ENCODE measurements around the gene ADAMTS6. TPM values are rescaled to one million over a fixed set of nuclear protein-coding genes. Genes with fewer than 3 reads are reported as not detected.

Gene ADAMTS6
- total RNA-seq, 1 donor from 2014 or later: 16.7 TPM

- no peak for TF ChIP-seq CTCF (IDR thresholded peaks at IDR 0.05; ENCODE audit: unreplicated experiment)
- DNase-seq (ENCODE audit: low spot score): no peak
- no peak overlapping the region for H3K4me3 Mint-ChIP-seq (ENCODE audit: unreplicated experiment)
- no peaks in the 10 kb centered on the region for H3K9me3 Mint-ChIP-seq (ENCODE audit: unreplicated experiment)
- peaks cover 2% of the 10 kb centered on the region for H3K27me3 Mint-ChIP-seq (ENCODE audit: unreplicated experiment)
- H3K27ac Mint-ChIP-seq (ENCODE audit: unreplicated experiment): no peak overlapping the region
- no peaks in the 10 kb centered on the region for H3K36me3 Mint-ChIP-seq (ENCODE audit: low read depth, unreplicated experiment)
- peaks cover 6% of the 10 kb centered on the region for H3K4me1 Mint-ChIP-seq (ENCODE audit: unreplicated experiment)
These were observed 232.8 kb downstream of the ADAMTS6 start for GRCh38 chr5:65248896-65249295.

GRCh38 chr5:65247594-65247993, 234.1 kb downstream of the ADAMTS6 start:
- H3K4me3 Mint-ChIP-seq (ENCODE audit: unreplicated experiment): no peak overlapping the region
- no peaks in the 10 kb centered on the region for H3K9me3 Mint-ChIP-seq (ENCODE audit: unreplicated experiment)
- H3K36me3 Mint-ChIP-seq (ENCODE audit: low read depth, unreplicated experiment): no peaks in the 10 kb centered on the region
- peaks cover 2% of the 10 kb centered on the region for H3K27me3 Mint-ChIP-seq (ENCODE audit: unreplicated experiment)
- no peak overlapping the region for H3K27ac Mint-ChIP-seq (ENCODE audit: unreplicated experiment)
- no peak for TF ChIP-seq CTCF (IDR thresholded peaks at IDR 0.05; ENCODE audit: unreplicated experiment)
- DNase-seq (ENCODE audit: low spot score): no peak
- H3K4me1 Mint-ChIP-seq (ENCODE audit: unreplicated experiment): peaks cover 6% of the 10 kb centered on the region

- no peak for TF ChIP-seq CTCF (IDR thresholded peaks at IDR 0.05; ENCODE audit: unreplicated experiment)
- Mint-ChIP-seq H3K27me3 (ENCODE audit: unreplicated experiment) (peaks cover 2% of the 10 kb centered on the region), H3K36me3 (ENCODE audit: low read depth, unreplicated experiment) (no peaks in the 10 kb centered on the region), H3K9me3 (ENCODE audit: unreplicated experiment) (no peaks in the 10 kb centered on the region), H3K4me1 (ENCODE audit: unreplicated experiment) (peaks cover 6% of the 10 kb centered on the region), H3K4me3 (ENCODE audit: unreplicated experiment) (no peak overlapping the region), H3K27ac (ENCODE audit: unreplicated experiment) (no peak overlapping the region)
- DNase-seq (ENCODE audit: low spot score): no peak
These were observed 235.0 kb downstream of the ADAMTS6 start for GRCh38 chr5:65246741-65247140.

- Mint-ChIP-seq H3K4me1 (ENCODE audit: unreplicated experiment) (peaks cover 6% of the 10 kb centered on the region), H3K36me3 (ENCODE audit: low read depth, unreplicated experiment) (peaks cover 7% of the 10 kb centered on the region), H3K27ac (ENCODE audit: unreplicated experiment) (no peak overlapping the region), H3K27me3 (ENCODE audit: unreplicated experiment) (no peaks in the 10 kb centered on the region), H3K4me3 (ENCODE audit: unreplicated experiment) (no peak overlapping the region), H3K9me3 (ENCODE audit: unreplicated experiment) (no peaks in the 10 kb centered on the region)
- no peak for DNase-seq (ENCODE audit: low spot score)
- TF ChIP-seq CTCF (IDR thresholded peaks at IDR 0.05; ENCODE audit: unreplicated experiment): no peak
These were observed 237.7 kb downstream of the ADAMTS6 start for GRCh38 chr5:65244031-65244430.

GRCh38 chr5:65243161-65243560, 238.6 kb downstream of the ADAMTS6 start:
- Mint-ChIP-seq H3K27ac (ENCODE audit: unreplicated experiment) (no peak overlapping the region), H3K4me1 (ENCODE audit: unreplicated experiment) (peaks cover 6% of the 10 kb centered on the region), H3K27me3 (ENCODE audit: unreplicated experiment) (no peaks in the 10 kb centered on the region)

More at GRCh38 chr5:65243161-65243560, 238.6 kb downstream of the ADAMTS6 start:
- no peak for TF ChIP-seq CTCF (IDR thresholded peaks at IDR 0.05; ENCODE audit: unreplicated experiment)
- no peak overlapping the region for H3K4me3 Mint-ChIP-seq (ENCODE audit: unreplicated experiment)
- no peak for DNase-seq (ENCODE audit: low spot score)
- no peaks in the 10 kb centered on the region for H3K9me3 Mint-ChIP-seq (ENCODE audit: unreplicated experiment)
- peaks cover 11% of the 10 kb centered on the region for H3K36me3 Mint-ChIP-seq (ENCODE audit: low read depth, unreplicated experiment)
